A549 treated with dexamethasone at 1 μM for 4 hours (cell line): ENCODE measurements around the gene TMEM14B. TPM values are rescaled to one million over a fixed set of nuclear protein-coding genes. Genes with fewer than 3 reads are reported as not detected.

Experiments used
- total RNA-seq: library from RNA; stranded (reverse); fragments of 200-300 nt; extraction: Qiagen RNA extraction; gene quantifications from 5 replicates; pipeline ENCODE4 v1.2.3, GENCODE V29; 2022

TMEM14B gene
- 107 to 138 TPM (median 113 TPM) in 5 replicates for total RNA-seq

DNA sequence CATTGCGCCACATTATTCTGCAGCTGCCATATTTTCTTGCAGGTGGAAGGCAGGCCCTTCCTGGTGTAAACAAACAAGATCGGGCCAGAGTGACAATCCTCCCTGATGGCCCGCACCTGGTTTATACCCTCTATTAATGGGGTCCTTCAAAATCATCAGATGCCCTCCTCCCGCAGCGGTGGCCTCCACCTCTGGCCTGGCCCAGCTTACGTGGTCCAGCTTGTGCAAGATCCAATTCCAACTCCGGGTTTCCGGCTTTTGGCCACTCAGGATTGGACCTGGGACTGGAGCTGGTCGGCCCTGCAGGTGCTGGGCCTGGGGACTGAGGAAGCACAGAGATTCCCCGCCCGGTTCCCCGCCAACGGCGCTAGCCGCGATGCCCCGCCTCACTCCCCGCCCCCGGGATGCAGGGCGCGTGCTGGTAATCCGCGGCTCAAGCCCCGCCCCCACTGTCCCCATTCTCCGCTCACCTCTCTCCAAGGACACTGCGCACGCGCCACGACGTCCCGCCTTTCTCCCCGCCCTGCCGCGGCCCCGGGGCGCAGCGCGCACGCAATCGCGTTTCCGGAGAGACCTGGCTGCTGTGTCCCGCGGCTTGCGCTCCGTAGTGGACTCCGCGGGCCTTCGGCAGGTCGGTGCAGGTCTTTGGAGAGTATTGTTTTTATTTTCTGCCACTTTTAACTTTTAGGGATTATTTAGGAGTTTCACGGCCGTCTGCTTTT lies at the start of gene TMEM14B:
TSS of gene TMEM14B (plus strand) at position 555 of the 722 bp plus-strand sequence. CDS start 1,441 bp downstream, outside the sequence.

DNA sequence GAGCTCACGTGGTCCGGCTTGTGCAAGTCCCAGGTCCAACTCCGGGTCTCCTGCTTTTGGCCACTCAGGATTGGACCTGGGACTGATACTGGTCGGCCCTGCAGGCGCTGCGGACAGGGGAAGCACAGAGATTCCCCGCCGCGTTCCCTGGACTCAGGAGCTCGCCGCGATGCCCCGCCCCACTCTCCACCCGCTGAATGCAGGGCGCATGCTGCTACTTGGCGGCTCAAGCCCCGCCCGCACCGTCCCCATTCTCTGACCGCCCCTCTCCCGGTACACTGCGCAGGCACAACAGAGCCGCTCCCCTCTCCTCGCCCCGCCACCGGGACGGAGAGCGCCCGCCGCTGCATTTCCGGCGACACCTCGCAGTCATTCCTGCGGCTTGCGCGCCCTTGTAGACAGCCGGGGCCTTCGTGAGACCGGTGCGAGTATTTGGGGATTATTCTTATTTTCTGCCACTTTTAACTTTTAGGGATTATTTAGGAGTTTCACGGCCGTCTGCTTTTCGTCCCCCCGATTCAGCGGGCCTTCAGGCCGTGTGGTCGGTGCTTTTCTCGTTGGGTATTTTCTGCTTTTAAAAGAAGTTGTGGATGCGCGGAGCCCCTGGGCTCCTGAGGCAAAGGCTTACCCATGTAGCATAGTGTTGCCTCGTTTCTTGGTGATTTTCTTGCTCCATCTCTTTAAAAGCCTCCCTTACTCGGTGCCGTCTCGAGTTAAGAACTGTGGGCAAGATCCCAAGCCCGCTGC lies 24.6 kb upstream of the TMEM14B start, which contains the start of gene TMEM14C:
TSS of gene TMEM14C (plus strand) at position 251 of the 747 bp plus-strand sequence. CDS start 1,544 bp downstream, outside the sequence.

Other genes with a start within 250 kb of the TMEM14B start
- gene GCNT2, start 226.5 kb upstream of the TMEM14B start, total RNA-seq = 5.1 to 5.4 TPM (median 5.3 TPM) in 5 replicates
- gene C6orf52, start 53.2 kb upstream of the TMEM14B start, total RNA-seq = 1.6 to 2.0 TPM (median 1.6 TPM) in 5 replicates
- gene PAK1IP1, start 52.8 kb upstream of the TMEM14B start, total RNA-seq = 19.3 to 20.4 TPM (median 19.9 TPM) in 5 replicates
- 118 to 141 TPM (median 125 TPM) in 5 replicates for gene TMEM14C, start 24.7 kb upstream of the TMEM14B start, total RNA-seq
- 0.11 to 0.16 TPM (median 0.15 TPM) in 5 replicates for gene MAK, start 90.7 kb downstream of the TMEM14B start, total RNA-seq
- gene GCM2, start 134.2 kb downstream of the TMEM14B start, total RNA-seq = not detected in 5 replicates
- gene SYCP2L, start 139.2 kb downstream of the TMEM14B start, total RNA-seq = 1.4 to 2.8 TPM (median 2.2 TPM) in 5 replicates